Naive B cell (primary cell): Measurements from ENCODE around the gene VRK3. TPM values are rescaled to one million over a fixed set of nuclear protein-coding genes. Genes with fewer than 3 reads are reported as not detected.
"Not testable (repeated sequence)": the region's sequence is repeated elsewhere in the genome, so short reads cannot be mapped to it uniquely, and the experiment has no call there.

Experiments used
- ATAC-seq, 2 donors: fragments of 150-1000 bp; cut with Tn5 transposase; 2 replicates each; pipeline ENCODE4 v1.10.0; 2021; ENCODE audit warnings: low read depth in 2 of 2, mild to moderate bottlenecking in 2 of 2, moderate library complexity in 2 of 2
- DNase-seq: peaks from one replicate; pipeline ENCODE4 v3.0.0; 2022
- H3K27ac Mint-ChIP-seq, 6 donors: one replicate each; pipeline ENCODE4 v1.8.0; 2020 to 2022; ENCODE audit warnings: mild to moderate bottlenecking in 6 of 6, mixed read lengths in 6 of 6, moderate library complexity in 5 of 6, inconsistent platforms in 2 of 6
- H3K27me3 Mint-ChIP-seq, 3 donors: one replicate each; pipeline ENCODE4 v1.8.0; 2021 to 2022; ENCODE audit warnings: mixed read lengths in 3 of 3, mild to moderate bottlenecking in 1 of 3
- H3K36me3 Mint-ChIP-seq, 2 donors: one replicate each; pipeline ENCODE4 v1.8.0; 2020 to 2022; ENCODE audit warnings: mixed read lengths in 2 of 2, inconsistent platforms in 1 of 2, mild to moderate bottlenecking in 1 of 2
- H3K4me1 Mint-ChIP-seq, 3 donors: one replicate each; pipeline ENCODE4 v1.8.0; 2020 to 2022; ENCODE audit warnings: mixed read lengths in 3 of 3, inconsistent platforms in 1 of 3, mild to moderate bottlenecking in 1 of 3, moderate library complexity in 1 of 3
- H3K4me3 Mint-ChIP-seq, 8 donors: one replicate each; pipeline ENCODE4 v1.8.0; 2020 to 2022; ENCODE audit warnings: mild to moderate bottlenecking in 8 of 8, mixed read lengths in 8 of 8, moderate library complexity in 8 of 8, inconsistent platforms in 2 of 8
- H3K9me3 Mint-ChIP-seq, 7 donors: one replicate each; pipeline ENCODE4 v1.8.0; 2020 to 2022; ENCODE audit warnings: mixed read lengths in 7 of 7, mild to moderate bottlenecking in 5 of 7, inconsistent platforms in 2 of 7, moderate library complexity in 1 of 7
- polyA plus RNA-seq, 6 donors: library from polyadenylated mRNA; unstranded; fragments of 300-500 nt; fragmentation: Illumina TruSeq; gene quantifications; one replicate each; pipeline ENCODE4 v1.2.3, GENCODE V29; 2021; ENCODE audit warnings: low read depth in 6 of 6

VRK3 gene
- 100 to 1,000 TPM in 1 of 6 donors, 10 to 100 TPM in 5; 78.8 to 121 (median 89.0) TPM for polyA plus RNA-seq

GRCh38 chr19:50025022-50025793 lies at the start of gene VRK3:
Gene VRK3, minus strand, starts transcription at chr19:50025372. Its CDS starts 9,210 bp downstream, at chr19:50016162.
- Mint-ChIP-seq H3K27ac (peak within 1 kb of the TSS; percentile 99 to 100 (median 100)), H3K4me3 (peak within 1 kb of the TSS; percentile 90 to 98 (median 96)), H3K9me3 (peaks cover 0 to 2% (median 0%) of the 10 kb centered on the region in 7 donors), H3K4me1 (peaks cover 26 to 47% (median 43%) of the 10 kb centered on the region in 3 donors), H3K36me3 (no peaks in the 10 kb centered on the region), H3K27me3 (no peaks in the 10 kb centered on the region)
- ATAC-seq (peak; percentile 75 to 78), DNase-seq (peak; percentile 98)

- not testable (repeated sequence) for DNase-seq, H3K4me1 Mint-ChIP-seq, H3K36me3 Mint-ChIP-seq, H3K27ac Mint-ChIP-seq, H3K9me3 Mint-ChIP-seq, H3K4me3 Mint-ChIP-seq, ATAC-seq
- H3K27me3 Mint-ChIP-seq, result peaks cover 9 to 38% (median 28%) of the 10 kb centered on the region in 3 donors
These were observed 43.2 kb upstream of the VRK3 start for GRCh38 chr19:50068382-50068781.

- Mint-ChIP-seq H3K36me3 (no peaks in the 10 kb centered on the region), H3K4me1 (no peaks in the 10 kb centered on the region), H3K4me3 (no peak overlapping the region), H3K27me3 (peaks cover 9 to 38% (median 28%) of the 10 kb centered on the region in 3 donors), H3K9me3 (peaks cover 0 to 3% (median 0%) of the 10 kb centered on the region in 7 donors), H3K27ac (no peak overlapping the region)
- DNase-seq, result no peak
- no peak for ATAC-seq
These were observed 42.4 kb upstream of the VRK3 start for GRCh38 chr19:50067575-50067974.

- H3K36me3 Mint-ChIP-seq, result no peaks in the 10 kb centered on the region
- no peak for ATAC-seq
- H3K27me3 Mint-ChIP-seq, result peaks cover 9 to 29% (median 28%) of the 10 kb centered on the region in 3 donors
- no peak overlapping the region for H3K4me3 Mint-ChIP-seq
- no peak for DNase-seq
- peaks cover 0 to 7% (median 2%) of the 10 kb centered on the region in 7 donors for H3K9me3 Mint-ChIP-seq
- H3K4me1 Mint-ChIP-seq, result no peaks in the 10 kb centered on the region
- no peak overlapping the region for H3K27ac Mint-ChIP-seq
These were observed 40.8 kb upstream of the VRK3 start for GRCh38 chr19:50065938-50066337.

GRCh38 chr19:50061650-50062049 lies 36.5 kb upstream of the VRK3 start:
- DNase-seq (no peak), ATAC-seq (no peak)
- Mint-ChIP-seq H3K36me3 (peaks cover 0 to 6% of the 10 kb centered on the region in 2 donors), H3K9me3 (peaks cover 0 to 39% (median 27%) of the 10 kb centered on the region in 7 donors), H3K4me1 (no peaks in the 10 kb centered on the region), H3K27me3 (peaks cover 9 to 21% (median 13%) of the 10 kb centered on the region in 3 donors), H3K27ac (no peak overlapping the region), H3K4me3 (peak overlapping the region in 1 of 8 donors; percentile 5)

- no peak for ATAC-seq
- no peak overlapping the region for H3K27ac Mint-ChIP-seq
- H3K9me3 Mint-ChIP-seq, result peaks cover 0 to 41% (median 27%) of the 10 kb centered on the region in 7 donors
- no peak for DNase-seq
- peaks cover 0 to 6% of the 10 kb centered on the region in 2 donors for H3K36me3 Mint-ChIP-seq
- H3K4me3 Mint-ChIP-seq, result peak overlapping the region in 1 of 8 donors; percentile 47
- H3K4me1 Mint-ChIP-seq, result no peaks in the 10 kb centered on the region
- peaks cover 1 to 10% (median 4%) of the 10 kb centered on the region in 3 donors for H3K27me3 Mint-ChIP-seq
These were observed 34.9 kb upstream of the VRK3 start for GRCh38 chr19:50060107-50060506.

- no peak for ATAC-seq
- DNase-seq, result no peak
- H3K27me3 Mint-ChIP-seq, result peaks cover 0 to 1% (median 0%) of the 10 kb centered on the region in 3 donors
- no peak overlapping the region for H3K4me3 Mint-ChIP-seq
- H3K27ac Mint-ChIP-seq, result no peak overlapping the region
- peaks cover 0 to 6% of the 10 kb centered on the region in 2 donors for H3K36me3 Mint-ChIP-seq
- H3K9me3 Mint-ChIP-seq, result peaks cover 0 to 41% (median 29%) of the 10 kb centered on the region in 7 donors
- H3K4me1 Mint-ChIP-seq, result no peaks in the 10 kb centered on the region
These were observed 33.9 kb upstream of the VRK3 start for GRCh38 chr19:50059045-50059444.

- Mint-ChIP-seq H3K4me3 (no peak overlapping the region), H3K27ac (no peak overlapping the region), H3K4me1 (no peaks in the 10 kb centered on the region), H3K27me3 (no peaks in the 10 kb centered on the region), H3K9me3 (peaks cover 0 to 44% (median 33%) of the 10 kb centered on the region in 7 donors), H3K36me3 (peaks cover 0 to 6% of the 10 kb centered on the region in 2 donors)
- ATAC-seq (no peak), DNase-seq (no peak)
These were observed 33.3 kb upstream of the VRK3 start for GRCh38 chr19:50058425-50058824.

GRCh38 chr19:50053119-50053518 lies 27.9 kb upstream of the VRK3 start:
- no peak overlapping the region for H3K4me3 Mint-ChIP-seq
- peaks cover 0 to 22% (median 15%) of the 10 kb centered on the region in 7 donors for H3K9me3 Mint-ChIP-seq
- peak overlapping the region in 2 of 6 donors; percentile 6 to 51 for H3K27ac Mint-ChIP-seq
- peaks cover 0 to 4% of the 10 kb centered on the region in 2 donors for H3K36me3 Mint-ChIP-seq
- peaks cover 13 to 17% (median 14%) of the 10 kb centered on the region in 3 donors for H3K4me1 Mint-ChIP-seq
- no peak for ATAC-seq
- H3K27me3 Mint-ChIP-seq, result peaks cover 6 to 17% (median 7%) of the 10 kb centered on the region in 3 donors
- DNase-seq, result no peak

GRCh38 chr19:50051964-50052363 lies 26.8 kb upstream of the VRK3 start:
- H3K27ac Mint-ChIP-seq, result peak overlapping the region in 2 of 6 donors; percentile 33 to 65
- no peak for DNase-seq
- peaks cover 6 to 17% (median 7%) of the 10 kb centered on the region in 3 donors for H3K27me3 Mint-ChIP-seq
- peaks cover 13 to 17% (median 14%) of the 10 kb centered on the region in 3 donors for H3K4me1 Mint-ChIP-seq
- no peak for ATAC-seq
- H3K9me3 Mint-ChIP-seq, result peaks cover 0 to 24% (median 12%) of the 10 kb centered on the region in 7 donors
- peaks cover 0 to 4% of the 10 kb centered on the region in 2 donors for H3K36me3 Mint-ChIP-seq
- H3K4me3 Mint-ChIP-seq, result peak overlapping the region in 3 of 8 donors; percentile 16 to 91 (median 90)

- H3K36me3 Mint-ChIP-seq, DNase-seq, ATAC-seq: not testable (repeated sequence)
- peaks cover 6 to 17% (median 7%) of the 10 kb centered on the region in 3 donors for H3K27me3 Mint-ChIP-seq
- peak overlapping the region; percentile 47 to 94 (median 89) for H3K27ac Mint-ChIP-seq
- peaks cover 0 to 28% (median 13%) of the 10 kb centered on the region in 7 donors for H3K9me3 Mint-ChIP-seq
- peaks cover 13 to 17% (median 14%) of the 10 kb centered on the region in 3 donors for H3K4me1 Mint-ChIP-seq
- peak overlapping the region; percentile 80 to 95 (median 92) for H3K4me3 Mint-ChIP-seq
These were observed 26.2 kb upstream of the VRK3 start for GRCh38 chr19:50051228-50051895.

- H3K9me3 Mint-ChIP-seq, result peaks cover 3 to 33% (median 20%) of the 10 kb centered on the region in 7 donors
- H3K36me3 Mint-ChIP-seq, result peaks cover 5 to 9% of the 10 kb centered on the region in 2 donors
- peak overlapping the region; percentile 47 to 94 (median 89) for H3K27ac Mint-ChIP-seq
- ATAC-seq, result peak; percentile 85 to 88
- peaks cover 13 to 17% (median 14%) of the 10 kb centered on the region in 3 donors for H3K4me1 Mint-ChIP-seq
- H3K4me3 Mint-ChIP-seq, result peak overlapping the region; percentile 80 to 95 (median 92)
- DNase-seq, result peak; percentile 73
- peaks cover 6 to 17% (median 7%) of the 10 kb centered on the region in 3 donors for H3K27me3 Mint-ChIP-seq
These were observed 25.4 kb upstream of the VRK3 start for GRCh38 chr19:50050406-50051227.
